Activated CD4-positive, alpha-beta T cell treated with anti-CD3 and anti-CD28 coated beads, Interleukin-2, amount 10 ng/mL, durations not matched to agents 7 days and 5 days (primary cell): ENCODE data around the gene ADAMTS4. TPM values are rescaled to one million over a fixed set of nuclear protein-coding genes. Genes with fewer than 3 reads are reported as not detected.
A peak's percentile ranks its signal among the peaks of the same experiment; 100 is the strongest.

Experiments
- CTCF ChIA-PET: fragments of 350-600 bp; sonication (Branson Sonifier 250); formaldehyde crosslinking; loops from one replicate; lab custom pipeline; 2021; ENCODE audit warnings: antibody characterized with exemption; lab: Charles Lee
- POLR2A ChIA-PET: fragments of 350-600 bp; sonication (Branson Sonifier 250); formaldehyde crosslinking; loops from one replicate; lab custom pipeline; 2021; ENCODE audit warnings: antibody characterized with exemption; lab: Charles Lee
- DNase-seq: peaks from one replicate; pipeline ENCODE4 v3.0.0-alpha.2; 2020
- H3K27ac Mint-ChIP-seq: one replicate; pipeline ENCODE4 v1.8.0; 2021; ENCODE audit warnings: mild to moderate bottlenecking, moderate library complexity, mixed read lengths
- H3K27me3 Mint-ChIP-seq: one replicate; pipeline ENCODE4 v1.8.0; 2021; ENCODE audit warnings: mixed read lengths
- H3K36me3 Mint-ChIP-seq: one replicate; pipeline ENCODE4 v1.8.0; 2021; ENCODE audit warnings: low read depth, mixed read lengths
- H3K4me1 Mint-ChIP-seq: one replicate; pipeline ENCODE4 v1.8.0; 2021; ENCODE audit warnings: mixed read lengths
- H3K4me3 Mint-ChIP-seq: one replicate; pipeline ENCODE4 v1.8.0; 2021; ENCODE audit warnings: mild to moderate bottlenecking, moderate library complexity, mixed read lengths
- H3K9me3 Mint-ChIP-seq: one replicate; pipeline ENCODE4 v1.8.0; 2021; ENCODE audit warnings: mixed read lengths
- total RNA-seq, 2 experiments: library from RNA; stranded (reverse); gene quantifications; one replicate each; pipeline ENCODE4 v1.2.3, GENCODE V29; 2021

Gene ADAMTS4
- total RNA-seq, 2 experiments from 2014 or later, result 0.31 to 1.3 TPM

DNA sequence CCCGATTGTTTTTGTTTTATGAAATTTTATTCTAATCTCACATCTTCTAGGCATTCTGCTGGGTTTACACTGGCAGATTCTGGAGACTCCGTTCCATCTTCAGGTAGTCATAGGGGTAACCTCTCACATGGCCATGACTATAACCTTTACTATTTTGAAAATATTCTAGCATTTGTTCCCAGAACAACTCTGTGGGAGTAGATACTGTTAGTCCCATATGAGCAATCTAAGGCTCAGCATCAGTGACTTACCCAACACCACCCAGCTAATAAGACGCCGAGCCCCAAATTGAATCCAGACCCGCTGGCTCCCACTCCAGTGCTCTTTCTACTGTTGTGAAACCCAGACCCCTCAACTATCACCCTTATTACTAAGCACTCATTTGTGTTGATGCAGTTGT is 9.8 kb downstream of the ADAMTS4 start:
- peaks cover 3% of the 10 kb centered on the region for H3K36me3 Mint-ChIP-seq
- ChIA-PET CTCF (interaction anchor here (0.6 to 1.6 kb wide), 2 partner anchors 13 to 47 kb away, joined by 3 to 4 read pairs; partner anchors contain the start of gene NDUFS2), POLR2A (no interaction called here)
- no peak for DNase-seq
- no peak overlapping the region for H3K27ac Mint-ChIP-seq
- no peaks in the 10 kb centered on the region for H3K9me3 Mint-ChIP-seq
- H3K4me3 Mint-ChIP-seq, result no peak overlapping the region
- H3K27me3 Mint-ChIP-seq, result no peaks in the 10 kb centered on the region
- H3K4me1 Mint-ChIP-seq, result peaks cover 63% of the 10 kb centered on the region

GRCh38 chr1:161188381-161188780 is 10.5 kb downstream of the ADAMTS4 start:
- H3K27me3 Mint-ChIP-seq, result no peaks in the 10 kb centered on the region
- no peak overlapping the region for H3K4me3 Mint-ChIP-seq
- ChIA-PET CTCF (interaction anchor here (0.6 to 1.6 kb wide), 5 partner anchors 14 to 70 kb away, joined by 3 to 6 read pairs (median 4); partner anchors contain the start of genes NDUFS2, PCP4L1, PPOX and TOMM40L), POLR2A (interaction anchor here (0.6 kb wide), 1 partner anchor 9 kb away, joined by 9 read pairs; no protein-coding TSS in a partner anchor)
- H3K4me1 Mint-ChIP-seq, result peaks cover 69% of the 10 kb centered on the region
- DNase-seq, result no peak
- H3K36me3 Mint-ChIP-seq, result peaks cover 5% of the 10 kb centered on the region
- H3K27ac Mint-ChIP-seq, result peak overlapping the region; percentile 50
- no peaks in the 10 kb centered on the region for H3K9me3 Mint-ChIP-seq

GRCh38 chr1:161187311-161187710 is 11.5 kb downstream of the ADAMTS4 start:
- peaks cover 69% of the 10 kb centered on the region for H3K4me1 Mint-ChIP-seq
- ChIA-PET CTCF (interaction anchor here (1.0 kb wide), 1 partner anchor 22 kb away, joined by 5 read pairs; the partner anchor contains the start of gene PPOX), POLR2A (no interaction called here)
- H3K9me3 Mint-ChIP-seq, result no peaks in the 10 kb centered on the region
- no peak overlapping the region for H3K4me3 Mint-ChIP-seq
- DNase-seq, result no peak
- H3K36me3 Mint-ChIP-seq, result peaks cover 7% of the 10 kb centered on the region
- peak overlapping the region; percentile 97 for H3K27ac Mint-ChIP-seq
- H3K27me3 Mint-ChIP-seq, result no peaks in the 10 kb centered on the region

DNA sequence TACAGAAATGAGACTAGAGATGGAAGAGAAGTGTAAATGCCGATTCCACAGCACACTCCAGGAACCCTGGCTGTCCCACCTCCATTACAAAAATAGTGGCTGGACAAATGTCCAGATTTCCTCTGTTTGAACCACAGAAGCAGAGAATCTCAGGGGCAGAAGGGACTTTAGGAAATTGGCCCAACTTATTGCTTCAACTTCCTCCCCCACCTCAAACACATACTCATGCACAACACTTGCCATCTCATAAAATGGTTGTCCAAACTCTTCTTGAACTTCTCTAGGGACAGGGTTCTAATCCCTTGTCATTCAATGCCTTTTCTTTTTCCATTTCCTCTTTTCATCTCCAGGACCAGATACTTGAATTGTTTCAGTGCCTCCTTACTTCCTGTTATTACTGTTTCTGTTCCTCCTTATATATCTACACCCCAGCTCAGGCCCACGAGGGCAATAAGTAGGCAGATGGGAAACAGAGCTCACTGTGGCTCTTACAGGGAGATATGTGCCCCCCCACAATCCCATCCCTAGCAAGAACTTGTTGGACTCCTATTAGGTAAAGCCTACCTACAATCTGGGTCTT is 13.0 kb downstream of the ADAMTS4 start:
- Mint-ChIP-seq H3K27me3 (no peaks in the 10 kb centered on the region), H3K27ac (peak overlapping the region; percentile 97)

GRCh38 chr1:161185282-161185682 is 13.6 kb downstream of the ADAMTS4 start:
- DNase-seq, result peak; percentile 92
- H3K36me3 Mint-ChIP-seq, result peaks cover 11% of the 10 kb centered on the region
- H3K27me3 Mint-ChIP-seq, result no peaks in the 10 kb centered on the region
- no peaks in the 10 kb centered on the region for H3K9me3 Mint-ChIP-seq
- ChIA-PET POLR2A (no interaction called here), CTCF (interaction anchor here (0.6 to 2.0 kb wide), 7 partner anchors 8 to 196 kb away, joined by 3 to 9 read pairs (median 4); partner anchors contain the start of genes NDUFS2 and PPOX)
- H3K27ac Mint-ChIP-seq, result peak overlapping the region; percentile 97
- peak overlapping the region; percentile 58 for H3K4me3 Mint-ChIP-seq
- peaks cover 81% of the 10 kb centered on the region for H3K4me1 Mint-ChIP-seq

More for the DNA sequence above, 13.0 kb downstream of the ADAMTS4 start:
- peaks cover 11% of the 10 kb centered on the region for H3K36me3 Mint-ChIP-seq
- H3K9me3 Mint-ChIP-seq, result no peaks in the 10 kb centered on the region
- ChIA-PET POLR2A (no interaction called here), CTCF (interaction anchor here (0.6 to 2.0 kb wide), 9 partner anchors 7 to 196 kb away, joined by 3 to 9 read pairs (median 4); partner anchors contain the start of genes ADAMTS4, NDUFS2 and PPOX)
- H3K4me3 Mint-ChIP-seq, result peak overlapping the region; percentile 58
- DNase-seq, result no peak
- H3K4me1 Mint-ChIP-seq, result peaks cover 78% of the 10 kb centered on the region

- ChIA-PET CTCF (interaction anchor here (0.8 to 4.0 kb wide), 13 partner anchors 10 to 258 kb away, joined by 3 to 30 read pairs (median 5); partner anchors contain the start of genes NDUFS2, PPOX and TOMM40L), POLR2A (interaction anchor here (0.5 to 1.5 kb wide), 3 partner anchors 16 to 204 kb away, joined by 4 to 6 read pairs (median 5); partner anchors contain the start of genes PPOX and TOMM40L)
- Mint-ChIP-seq H3K4me3 (peak overlapping the region; percentile 32), H3K9me3 (no peaks in the 10 kb centered on the region), H3K27ac (peak overlapping the region; percentile 96), H3K27me3 (no peaks in the 10 kb centered on the region), H3K36me3 (peaks cover 10% of the 10 kb centered on the region), H3K4me1 (peaks cover 83% of the 10 kb centered on the region)
- peak; percentile 76 for DNase-seq
Measured at GRCh38 chr1:161182214-161182613, 16.6 kb downstream of the ADAMTS4 start.

DNA sequence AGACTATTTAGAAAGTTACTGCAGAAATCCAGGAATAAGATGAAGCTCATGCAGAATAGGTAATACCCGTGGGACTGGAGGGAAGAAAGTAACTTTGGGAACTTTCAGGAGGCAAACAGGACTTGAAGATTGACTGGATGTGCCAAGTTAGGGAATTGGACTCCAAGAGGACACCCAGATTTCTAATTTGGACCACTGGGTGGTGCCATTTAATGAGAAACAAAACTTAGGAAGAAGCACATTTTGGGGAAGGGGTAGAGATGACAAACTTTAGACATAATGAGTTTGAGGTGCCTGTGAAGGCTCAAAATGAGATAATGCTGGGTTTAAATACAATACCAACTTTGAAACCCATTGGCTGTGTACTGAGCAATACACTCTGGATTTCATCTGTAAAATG is 18.2 kb downstream of the ADAMTS4 start:
- Mint-ChIP-seq H3K36me3 (peaks cover 17% of the 10 kb centered on the region), H3K9me3 (no peaks in the 10 kb centered on the region), H3K27me3 (no peaks in the 10 kb centered on the region), H3K27ac (peak overlapping the region; percentile 83), H3K4me3 (no peak overlapping the region), H3K4me1 (peaks cover 82% of the 10 kb centered on the region)
- POLR2A ChIA-PET, result no interaction called here
- CTCF ChIA-PET, result interaction anchor here (1.8 to 4.0 kb wide), 4 partner anchors 10 to 45 kb away, joined by 4 to 30 read pairs (median 12); partner anchors contain the start of genes PPOX and TOMM40L
- peak; percentile 29 for DNase-seq

DNA sequence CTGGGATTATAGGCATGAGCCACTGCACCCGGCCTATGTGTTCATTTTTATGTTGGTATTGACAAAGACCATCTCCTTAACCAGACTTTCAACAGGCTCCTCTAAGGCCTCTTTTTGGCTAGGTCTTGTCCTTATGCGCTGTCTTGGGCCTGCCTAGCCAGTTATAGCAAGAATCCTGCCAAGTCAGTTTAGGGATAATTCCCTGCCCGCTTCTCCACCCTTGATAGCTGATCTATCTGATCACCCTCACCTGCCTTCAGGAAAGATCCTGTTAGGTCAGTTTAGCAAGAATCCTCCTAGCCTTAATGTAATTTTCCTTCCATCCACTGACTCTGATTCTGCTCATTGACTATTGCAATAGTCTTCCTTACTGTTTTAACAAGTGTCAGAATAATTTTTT is 19.2 kb downstream of the ADAMTS4 start:
- no peak for DNase-seq
- Mint-ChIP-seq H3K36me3 (peaks cover 26% of the 10 kb centered on the region), H3K4me1 (peaks cover 84% of the 10 kb centered on the region), H3K4me3 (no peak overlapping the region), H3K27me3 (no peaks in the 10 kb centered on the region), H3K27ac (peak overlapping the region; percentile 60), H3K9me3 (no peaks in the 10 kb centered on the region)
- POLR2A ChIA-PET, result no interaction called here
- CTCF ChIA-PET, result interaction anchor here (1.3 to 4.0 kb wide), 4 partner anchors 9 to 46 kb away, joined by 3 to 30 read pairs (median 5); partner anchors contain the start of genes PPOX and TOMM40L

DNA sequence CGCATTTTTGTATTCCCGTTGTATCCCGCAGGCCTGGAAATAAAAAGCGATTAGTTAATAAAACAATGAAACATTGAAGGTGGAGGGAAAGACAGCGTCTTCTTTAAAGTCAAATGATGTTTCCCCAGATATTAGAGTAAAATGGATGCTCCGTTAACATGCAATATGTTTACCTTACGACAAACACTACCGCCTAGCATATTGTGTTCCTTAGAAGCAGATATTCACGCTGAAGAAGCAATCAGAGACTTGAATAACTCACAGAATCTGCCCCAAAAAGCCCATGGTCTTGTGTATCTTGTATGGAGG is 21.0 kb downstream of the ADAMTS4 start:
- peak overlapping the region; percentile 96 for H3K4me3 Mint-ChIP-seq
- peaks cover 79% of the 10 kb centered on the region for H3K4me1 Mint-ChIP-seq
- ChIA-PET CTCF (interaction anchor here (1.9 to 2.1 kb wide), 3 partner anchors 10 to 204 kb away, joined by 4 to 6 read pairs (median 5); partner anchors contain the start of gene UFC1), POLR2A (no interaction called here)
- H3K36me3 Mint-ChIP-seq, result peaks cover 38% of the 10 kb centered on the region
- peak overlapping the region; percentile 99 for H3K27ac Mint-ChIP-seq
- no peaks in the 10 kb centered on the region for H3K27me3 Mint-ChIP-seq
- no peak for DNase-seq
- no peaks in the 10 kb centered on the region for H3K9me3 Mint-ChIP-seq

DNA sequence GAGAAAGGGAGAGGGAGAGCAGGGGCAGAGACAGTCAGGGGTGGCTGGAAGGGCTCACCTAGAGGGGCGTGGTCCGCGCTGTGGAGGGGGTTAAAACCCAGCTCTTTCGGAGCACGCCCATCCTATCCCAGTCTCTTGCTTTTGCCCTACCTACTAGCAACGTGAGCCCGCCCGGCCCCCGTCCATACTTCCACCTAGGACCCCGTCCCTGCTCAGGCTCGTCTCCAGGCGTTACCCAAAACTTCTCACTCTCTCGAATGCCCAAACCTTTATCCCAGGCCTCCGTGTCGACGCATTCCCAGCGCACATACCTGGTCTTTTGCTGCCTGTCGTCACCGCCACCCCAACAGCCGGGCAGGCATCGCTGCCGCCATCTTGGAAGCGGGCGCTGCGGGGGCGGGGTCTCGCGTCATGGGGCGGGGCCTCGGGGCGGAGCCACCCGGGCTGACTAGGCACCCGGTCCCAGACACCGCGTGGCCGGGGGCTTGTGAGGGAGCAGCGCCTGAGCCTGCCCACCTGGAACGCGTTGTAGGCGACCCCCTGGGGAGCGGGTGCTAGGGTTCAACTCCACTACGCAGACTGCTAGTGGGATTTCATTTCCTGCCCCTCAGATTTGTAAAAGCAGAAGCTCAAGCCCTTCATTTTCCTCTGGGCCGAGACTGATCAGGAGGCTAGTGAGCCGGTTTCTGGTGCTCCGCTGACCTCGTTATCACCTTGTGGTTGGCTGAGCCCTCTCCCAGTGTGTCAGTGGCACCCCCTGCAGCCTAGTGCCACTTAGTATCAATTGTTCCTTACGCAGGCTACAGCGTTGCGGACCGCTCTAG is 21.5 kb downstream of the ADAMTS4 start, which contains the start of gene B4GALT3:
Gene B4GALT3, minus strand, starts transcription at position 396 of the 824 bp plus-strand sequence. CDS start 1,447 bp downstream, outside the sequence.
- Mint-ChIP-seq H3K36me3 (peaks cover 43% of the 10 kb centered on the region), H3K4me1 (peaks cover 74% of the 10 kb centered on the region), H3K27me3 (no peaks in the 10 kb centered on the region), H3K4me3 (peak within 1 kb of the TSS; percentile 96), H3K9me3 (no peaks in the 10 kb centered on the region), H3K27ac (peak within 1 kb of the TSS; percentile 99)
- DNase-seq, result peak; percentile 92
- CTCF ChIA-PET, result interaction anchor here (1.4 to 3.2 kb wide), 7 partner anchors 9 to 205 kb away, joined by 3 to 23 read pairs (median 5); partner anchors contain the start of genes PPOX and UFC1
- POLR2A ChIA-PET, result no interaction called here

- CTCF ChIA-PET, result interaction anchor here (1.4 to 3.2 kb wide), 8 partner anchors 8 to 205 kb away, joined by 3 to 23 read pairs (median 4); partner anchors contain the start of genes PPOX and UFC1
- peak overlapping the region; percentile 96 for H3K4me3 Mint-ChIP-seq
- peaks cover 41% of the 10 kb centered on the region for H3K36me3 Mint-ChIP-seq
- POLR2A ChIA-PET, result no interaction called here
- DNase-seq, result no peak
- peaks cover 66% of the 10 kb centered on the region for H3K4me1 Mint-ChIP-seq
- no peaks in the 10 kb centered on the region for H3K27me3 Mint-ChIP-seq
- H3K9me3 Mint-ChIP-seq, result no peaks in the 10 kb centered on the region
- H3K27ac Mint-ChIP-seq, result peak overlapping the region; percentile 99
Measured at GRCh38 chr1:161176468-161177111, 22.3 kb downstream of the ADAMTS4 start.
